Neural crest cell (in vitro differentiated cells): Measurements from ENCODE around the gene NFIC. TPM values are rescaled to one million over a fixed set of nuclear protein-coding genes. Genes with fewer than 3 reads are reported as not detected.

Experiments
- DNase-seq: peaks from one replicate; pipeline ENCODE4 v3.0.0; 2021; ENCODE audit warnings: low read depth, mixed read lengths, low spot score
- H3K27ac Mint-ChIP-seq: one replicate; pipeline ENCODE4 v1.8.0; 2021; ENCODE audit warnings: mild to moderate bottlenecking, mixed read lengths; ENCODE audit not compliant: unreplicated experiment
- H3K27me3 Mint-ChIP-seq: 2 replicates; pipeline ENCODE4 v1.8.0; 2021; ENCODE audit warnings: low read depth, mild to moderate bottlenecking, mixed read lengths
- H3K36me3 Mint-ChIP-seq: 2 replicates; pipeline ENCODE4 v1.8.0; 2021; ENCODE audit warnings: low read depth, mild to moderate bottlenecking, mixed read lengths
- H3K4me1 Mint-ChIP-seq: 2 replicates; pipeline ENCODE4 v1.8.0; 2021; ENCODE audit warnings: mixed read lengths
- H3K4me3 Mint-ChIP-seq: one replicate; pipeline ENCODE4 v1.8.0; 2021; ENCODE audit warnings: mild to moderate bottlenecking, mixed read lengths
- H3K9me3 Mint-ChIP-seq: 2 replicates; pipeline ENCODE4 v1.8.0; 2021; ENCODE audit warnings: mixed read lengths
- CTCF ChIP-seq: fragments of 200-600 bp; sonication (generic); conservative IDR thresholded peaks from 2 replicates; pipeline ENCODE4 v1.5.0; 2021; ENCODE audit warnings: antibody characterized with exemption, mild to moderate bottlenecking
- total RNA-seq: library from RNA; stranded (reverse); gene quantifications from 2 replicates; pipeline ENCODE4 v1.2.1, GENCODE V29; 2021

Gene NFIC
- total RNA-seq, 1 donor from 2014 or later: 4.1 TPM

GRCh38 chr19:3404324-3405260, 38.2 kb downstream of the NFIC start:
- H3K36me3 Mint-ChIP-seq: no peaks in the 10 kb centered on the region
- H3K27me3 Mint-ChIP-seq: peaks cover 18% of the 10 kb centered on the region
- no peak for DNase-seq
- H3K9me3 Mint-ChIP-seq: no peaks in the 10 kb centered on the region
- no peak overlapping the region for H3K4me3 Mint-ChIP-seq
- H3K27ac Mint-ChIP-seq: no peak overlapping the region
- no peak for TF ChIP-seq CTCF
- H3K4me1 Mint-ChIP-seq: no peaks in the 10 kb centered on the region

- Mint-ChIP-seq H3K4me1 (no peaks in the 10 kb centered on the region), H3K4me3 (no peak overlapping the region), H3K27ac (no peak overlapping the region), H3K36me3 (no peaks in the 10 kb centered on the region), H3K27me3 (peaks cover 21% of the 10 kb centered on the region), H3K9me3 (no peaks in the 10 kb centered on the region)
- no peak for TF ChIP-seq CTCF
- no peak for DNase-seq
These were observed 38.9 kb downstream of the NFIC start for GRCh38 chr19:3405261-3405653.

- Mint-ChIP-seq H3K4me3 (no peak overlapping the region), H3K9me3 (no peaks in the 10 kb centered on the region), H3K27ac (no peak overlapping the region), H3K36me3 (no peaks in the 10 kb centered on the region), H3K27me3 (peaks cover 26% of the 10 kb centered on the region), H3K4me1 (no peaks in the 10 kb centered on the region)
- TF ChIP-seq CTCF: no peak
- DNase-seq: no peak
These were observed 40.3 kb downstream of the NFIC start for GRCh38 chr19:3406571-3407111.

- H3K4me3 Mint-ChIP-seq: no peak overlapping the region
These were observed 41.5 kb downstream of the NFIC start for GRCh38 chr19:3407556-3408516.

More at GRCh38 chr19:3407556-3408516, 41.5 kb downstream of the NFIC start:
- Mint-ChIP-seq H3K27ac (no peak overlapping the region), H3K27me3 (peaks cover 22% of the 10 kb centered on the region), H3K36me3 (no peaks in the 10 kb centered on the region), H3K9me3 (no peaks in the 10 kb centered on the region), H3K4me1 (no peaks in the 10 kb centered on the region)
- TF ChIP-seq CTCF: no peak
- DNase-seq: no peak
